Amniotic stem cell (primary cell): Measurements from ENCODE around the gene SMPD3.

ENCODE experiments used
- DNase-seq: peaks from one replicate; lab custom pipeline; 2025; lab: John Stamatoyannopoulos, UW

SMPD3 gene

DNA sequence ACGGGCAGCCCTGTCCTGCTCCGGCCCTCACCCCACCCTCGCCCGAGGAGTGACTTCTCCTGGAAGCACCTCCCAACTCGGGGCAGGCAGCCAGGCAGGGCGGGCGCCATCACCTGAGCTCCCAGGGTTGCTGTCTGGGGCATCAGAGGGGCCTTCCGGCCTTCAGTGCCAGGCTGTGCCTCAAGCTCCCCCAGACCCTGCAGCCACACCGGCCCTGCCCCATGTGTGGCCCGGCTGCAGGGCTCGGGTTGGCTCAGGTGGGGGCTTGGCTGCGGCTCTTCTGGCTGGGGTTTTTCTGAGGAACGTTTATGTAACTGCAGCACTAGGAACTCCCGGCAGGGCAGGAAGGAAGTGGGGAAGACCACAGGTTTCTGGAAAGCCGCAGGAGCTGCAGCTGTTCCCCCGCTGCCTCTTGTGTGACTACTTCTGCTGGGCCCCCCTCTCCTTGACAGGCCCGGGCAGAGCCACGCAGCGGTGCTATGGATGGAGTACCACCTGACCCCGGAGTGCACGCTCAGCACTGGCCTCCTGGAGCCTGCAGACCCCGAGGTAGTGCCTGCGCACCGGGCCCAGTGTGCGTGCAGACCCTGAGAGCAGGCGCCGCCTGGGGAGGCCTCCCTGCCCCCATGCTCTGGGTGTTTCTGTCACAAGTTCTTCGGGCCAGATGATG lies 91.9 kb downstream of the SMPD3 start:
- DNase-seq: no peak

DNA sequence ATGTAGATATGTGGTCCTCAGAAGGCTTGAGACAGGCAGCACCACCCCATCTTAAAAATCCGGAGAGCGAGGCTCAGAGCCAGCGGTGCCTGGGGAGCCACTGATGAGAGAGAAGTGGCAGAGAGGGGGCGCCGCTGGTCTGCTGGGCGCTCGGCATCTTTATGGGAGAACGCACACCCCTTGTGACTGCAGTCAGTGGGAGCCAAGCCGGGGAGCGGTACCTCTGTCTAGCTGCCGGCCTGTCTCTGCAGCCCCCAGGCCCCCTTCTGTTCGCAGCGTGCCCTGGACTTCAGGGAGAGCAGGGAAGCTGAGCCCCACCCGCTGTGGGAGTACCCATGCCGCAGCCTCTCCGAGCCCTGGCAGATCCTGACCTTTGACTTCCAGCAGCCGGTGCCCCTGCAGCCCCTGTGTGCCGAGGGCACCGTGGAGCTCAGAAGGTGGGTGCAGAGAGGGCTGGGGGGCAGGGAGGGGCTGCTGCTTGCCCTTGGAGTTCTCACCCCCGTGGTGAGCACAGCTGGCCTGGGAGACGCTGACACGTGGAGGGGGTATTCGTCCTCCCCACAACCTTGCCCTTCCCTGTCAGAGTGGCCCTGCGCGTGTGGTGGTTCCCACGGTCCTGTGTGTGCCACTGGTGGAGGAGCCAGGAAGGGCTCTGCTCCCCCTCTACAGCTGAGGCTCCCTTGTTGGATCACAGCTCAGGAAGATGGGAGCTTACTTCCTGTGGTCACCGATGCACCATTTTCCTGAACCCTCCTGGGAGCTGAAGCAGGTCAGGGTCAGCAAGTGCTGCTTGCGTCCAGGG lies 92.7 kb downstream of the SMPD3 start:
- no peak for DNase-seq

GRCh38 chr16:68354816-68355215 lies 93.5 kb downstream of the SMPD3 start:
- DNase-seq: no peak

GRCh38 chr16:68353366-68353765 lies 94.9 kb downstream of the SMPD3 start:
- DNase-seq: no peak

- DNase-seq: no peak
Measured at GRCh38 chr16:68351991-68352431, 96.3 kb downstream of the SMPD3 start.

GRCh38 chr16:68351463-68351862 lies 96.8 kb downstream of the SMPD3 start:
- no peak for DNase-seq

- DNase-seq: no peak
Measured at GRCh38 chr16:68350813-68351350, 97.4 kb downstream of the SMPD3 start.

DNA sequence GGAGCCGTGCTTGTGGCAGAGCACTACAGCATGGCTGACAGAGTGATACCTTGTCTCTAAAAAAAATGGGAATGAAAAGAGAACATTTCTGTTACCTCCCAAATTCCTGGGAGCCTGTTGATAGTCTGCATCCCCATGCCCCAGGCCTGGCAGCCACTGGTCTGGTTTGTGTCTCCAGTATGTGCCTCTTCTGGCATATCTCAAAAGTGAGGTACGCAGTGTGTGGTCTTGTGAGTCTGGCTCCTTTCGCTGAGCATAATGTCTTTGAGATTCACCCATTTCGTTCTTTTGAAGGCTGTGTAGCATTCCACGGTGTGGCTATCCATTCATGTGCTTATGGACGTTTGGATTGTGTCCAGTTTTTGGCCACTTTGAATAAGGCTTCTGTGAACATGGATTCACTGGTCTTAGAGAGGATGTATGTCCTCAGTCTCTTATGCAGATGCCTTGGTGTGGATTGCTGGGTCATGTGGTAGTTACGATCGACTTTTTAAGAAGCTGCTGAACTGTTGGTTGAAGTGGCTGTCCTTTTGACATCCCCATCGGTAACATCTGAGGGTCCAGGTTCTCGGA lies 98.4 kb downstream of the SMPD3 start:
- no peak for DNase-seq

DNA sequence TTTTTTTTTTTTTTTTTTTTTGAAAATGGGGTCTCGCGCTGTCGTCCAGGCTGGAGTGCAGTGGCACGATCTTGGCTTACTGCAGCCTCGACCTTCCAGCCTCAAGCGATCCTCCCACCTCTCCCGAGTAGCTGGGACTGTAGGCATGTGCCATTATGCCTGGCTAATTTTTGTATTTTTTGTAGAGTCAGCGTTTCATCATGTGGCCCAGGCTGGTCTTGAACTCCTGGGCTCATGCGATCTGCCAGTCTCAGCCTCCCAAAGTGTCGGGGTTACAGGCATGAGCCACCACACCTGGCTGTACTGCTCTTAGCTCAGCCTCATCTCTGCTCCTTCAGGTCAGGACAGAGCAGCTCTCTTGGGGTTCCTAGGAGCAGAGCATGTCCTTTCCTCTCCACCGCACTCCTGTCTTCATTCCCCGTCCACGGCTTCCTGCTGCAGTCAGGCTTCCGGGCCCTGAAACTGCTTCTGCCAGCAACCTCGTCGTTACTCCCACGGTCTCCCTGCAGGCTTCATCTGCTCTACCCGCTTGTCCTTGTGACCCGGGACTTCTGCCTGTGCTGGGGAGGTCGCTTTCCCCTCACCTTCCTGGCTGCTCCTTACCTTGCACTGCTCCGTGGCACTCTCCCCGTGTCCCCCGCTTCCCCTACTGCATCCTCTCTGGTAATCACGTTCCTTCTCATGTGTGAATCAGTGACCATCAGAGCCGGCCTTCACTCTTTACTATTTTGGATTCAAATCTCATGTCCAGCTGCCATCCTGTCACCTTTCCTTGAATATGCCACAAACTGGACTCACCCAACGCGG lies 99.5 kb downstream of the SMPD3 start:
- DNase-seq: no peak

- DNase-seq: no peak
Measured at GRCh38 chr16:68347605-68348004, 100.7 kb downstream of the SMPD3 start.

GRCh38 chr16:68346892-68347480 lies 101.3 kb downstream of the SMPD3 start:
- no peak for DNase-seq

DNA sequence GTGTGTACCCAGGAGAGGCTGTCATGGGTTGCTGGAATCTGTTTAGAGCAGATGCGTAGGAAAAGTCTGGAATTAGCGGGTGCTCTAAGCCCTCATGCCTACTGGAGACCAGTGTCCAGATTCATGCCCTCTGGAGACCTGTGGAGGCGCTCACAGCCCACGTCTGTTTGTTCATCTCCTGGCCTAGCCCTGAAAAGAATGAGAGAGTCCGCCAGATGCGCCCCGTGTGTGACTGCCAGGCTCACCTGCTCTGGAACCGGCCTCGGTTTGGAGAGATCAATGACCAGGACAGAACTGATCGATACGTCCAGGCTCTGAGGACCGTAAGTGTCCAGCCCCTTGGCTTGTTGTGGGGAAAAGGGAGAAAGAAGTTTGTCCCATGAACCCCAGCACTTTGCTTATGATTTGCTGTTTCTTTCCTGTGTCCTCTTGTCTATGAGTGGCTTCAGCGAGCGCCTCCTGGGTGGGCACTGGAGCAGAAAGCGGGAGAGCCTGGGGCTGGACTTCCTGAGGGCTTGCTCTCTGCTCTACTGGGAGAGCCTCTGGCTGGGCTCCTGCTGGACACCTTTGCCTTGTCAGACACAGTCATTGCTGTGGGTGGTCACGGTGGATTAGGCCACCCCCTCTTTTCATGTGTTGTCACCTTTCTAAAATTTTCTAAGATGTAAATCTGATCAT lies 102.2 kb downstream of the SMPD3 start:
- no peak for DNase-seq

- no peak for DNase-seq
Measured at GRCh38 chr16:68345351-68345810, 102.9 kb downstream of the SMPD3 start.

GRCh38 chr16:68344252-68344651 lies 104.1 kb downstream of the SMPD3 start:
- no peak for DNase-seq

DNA sequence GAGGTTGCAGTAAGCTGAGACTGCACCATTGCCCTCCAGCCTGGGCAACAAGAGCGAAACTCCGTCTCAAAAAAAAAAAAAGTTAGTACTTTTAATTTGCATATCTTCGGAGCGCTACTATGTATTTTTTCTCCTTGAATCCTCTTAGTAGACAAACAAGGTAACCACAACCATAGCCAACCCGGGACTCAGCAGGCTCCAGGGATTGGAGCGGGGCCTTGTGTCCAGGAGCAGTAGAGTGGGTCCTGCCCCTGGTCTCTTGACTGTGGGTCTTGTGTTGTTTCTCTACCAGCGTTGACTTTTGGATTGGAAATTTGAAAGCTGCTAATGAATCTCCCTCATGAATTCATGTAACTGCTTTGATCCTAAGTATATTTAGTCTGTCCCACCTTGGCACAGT lies 105.2 kb downstream of the SMPD3 start:
- DNase-seq: no peak

DNA sequence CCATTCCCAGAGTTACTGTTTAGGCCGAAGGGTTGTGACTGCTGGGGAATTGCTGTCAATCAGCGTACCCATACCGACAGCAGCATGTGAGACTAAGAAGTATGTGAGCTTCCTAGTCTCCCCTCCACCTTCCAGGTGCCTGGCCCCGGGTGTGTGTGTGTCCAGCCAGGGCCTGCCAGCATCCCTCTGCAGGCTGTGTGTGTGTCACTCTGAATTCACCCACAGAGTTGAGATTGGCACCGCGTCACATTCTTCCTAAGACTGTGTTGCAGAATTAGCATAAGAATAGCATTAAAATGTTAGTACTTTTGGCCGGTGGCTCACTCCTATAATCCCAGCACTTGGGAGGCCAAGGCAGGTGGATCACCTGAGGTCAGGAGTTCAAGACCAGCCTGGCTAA lies 105.7 kb downstream of the SMPD3 start:
- DNase-seq: no peak

- no peak for DNase-seq
Measured at GRCh38 chr16:68339214-68339613, 109.1 kb downstream of the SMPD3 start.

GRCh38 chr16:68338326-68339119 lies 109.8 kb downstream of the SMPD3 start:
- no peak for DNase-seq

GRCh38 chr16:68335175-68335574 lies 113.1 kb downstream of the SMPD3 start:
- no peak for DNase-seq
